Breast epithelium (tissue), 4 donors: ENCODE results near the gene DRG2. TPM values are rescaled to one million over a fixed set of nuclear protein-coding genes. Genes with fewer than 3 reads are reported as not detected.

Source experiments
- DNase-seq, 2 donors: peaks; one replicate each; pipeline ENCODE4 v3.0.0-alpha.2; 2019; ENCODE audit warnings: low spot score in 2 of 2
- H3K27ac ChIP-seq, 2 donors: fragments of 200-600 bp; sonication (generic) in 1 of 2; one replicate each; pipeline ENCODE4 v1.5.1; 2016 to 2019; ENCODE audit warnings: mild to moderate bottlenecking in 1 of 2
- H3K27me3 ChIP-seq, 2 donors: fragments of 200-600 bp; sonication (generic) in 1 of 2; one replicate each; pipeline versions ENCODE4 v1.5.1 to v1.6.0; 2017 to 2019; ENCODE audit warnings: control low read depth in 1 of 2, mild to moderate bottlenecking in 1 of 2
- H3K36me3 ChIP-seq: fragments of 200-600 bp; one replicate; pipeline ENCODE4 v1.5.1; 2019
- H3K4me1 ChIP-seq, 2 donors: fragments of 200-600 bp; sonication (generic); one replicate each; pipeline ENCODE4 v1.5.1; 2016 to 2019; ENCODE audit warnings: control low read depth in 1 of 2
- H3K4me3 ChIP-seq, 3 donors: fragments of 200-600 bp; sonication (generic); 1 replicate in 2 of 3; 2 replicates in 1 of 3; pipeline ENCODE4 v1.5.1; 2016 to 2019; ENCODE audit warnings: mild to moderate bottlenecking in 3 of 3, moderate library complexity in 2 of 3
- H3K9me3 ChIP-seq, 2 donors: fragments of 200-600 bp; sonication (generic) in 1 of 2; one replicate each; pipeline ENCODE4 v1.5.1; 2016 to 2019; ENCODE audit warnings: control low read depth in 1 of 2
- CTCF ChIP-seq, 3 donors: fragments of 450-650 bp; IDR thresholded peaks; one replicate each; pipeline ENCODE4 v1.5.1; 2016 to 2017; ENCODE audit warnings: antibody characterized with exemption in 3 of 3, mild to moderate bottlenecking in 3 of 3, moderate library complexity in 3 of 3
- POLR2A ChIP-seq: fragments of 450-650 bp; IDR thresholded peaks from one replicate; pipeline ENCODE4 v1.6.1; 2016; ENCODE audit warnings: antibody characterized with exemption, mild to moderate bottlenecking, moderate library complexity
- POLR2AphosphoS5 ChIP-seq, 3 donors: sonication (generic); formaldehyde crosslinking; IDR thresholded peaks; one replicate each; pipeline ENCODE4 v1.6.1; 2017; ENCODE audit warnings: antibody characterized with exemption in 3 of 3
- intact Hi-C: fragments of 100-400 bp; cut with DNase I; formaldehyde crosslinking; loops from one replicate; pipeline ENCODE4 v1.15.1; 2023; ENCODE audit warnings: low total_unique reads
- total RNA-seq, 3 donors: library from RNA; depleted of rRNA; stranded (reverse); fragments of >200 nt; gene quantifications; one replicate each; pipeline ENCODE4 v1.1.0, GENCODE V29; 2016

DRG2 gene
- total RNA-seq, 3 donors from 2014 or later, result 36.4 to 42.0 (median 40.3) TPM

GRCh38 chr17:18045691-18046350 lies 41.9 kb upstream of the DRG2 start:
- Histone ChIP-seq H3K27ac (no peak overlapping the region), H3K36me3 (no peaks in the 10 kb centered on the region)
- intact Hi-C loops, result no loop called here

GRCh38 chr17:18055597-18055996 lies 32.2 kb upstream of the DRG2 start:
- no peak overlapping the region for H3K27ac ChIP-seq
- DNase-seq, result no peak
- H3K4me1 ChIP-seq, result no peaks in the 10 kb centered on the region
- no peak overlapping the region for H3K4me3 ChIP-seq
- no peaks in the 10 kb centered on the region for H3K9me3 ChIP-seq
- H3K36me3 ChIP-seq, result no peaks in the 10 kb centered on the region
- no peaks in the 10 kb centered on the region for H3K27me3 ChIP-seq
- intact Hi-C loops, result no loop called here
- TF ChIP-seq CTCF (IDR thresholded peaks at IDR 0.05), result no peak
- TF ChIP-seq POLR2AphosphoS5 (IDR thresholded peaks at IDR 0.05), result no peak
- TF ChIP-seq POLR2A, result no peak

More at GRCh38 chr17:18045691-18046350, 41.9 kb upstream of the DRG2 start:
- DNase-seq, result no peak
- Histone ChIP-seq H3K4me3 (no peak overlapping the region), H3K9me3 (no peaks in the 10 kb centered on the region), H3K27me3 (no peaks in the 10 kb centered on the region), H3K4me1 (peaks cover 5 to 14% of the 10 kb centered on the region in 2 donors)
- TF ChIP-seq POLR2A (no peak), POLR2AphosphoS5 (IDR thresholded peaks at IDR 0.05) (no peak), CTCF (IDR thresholded peaks at IDR 0.05) (no peak)

- H3K27me3 ChIP-seq, result no peaks in the 10 kb centered on the region
- no peak overlapping the region for H3K27ac ChIP-seq
- intact Hi-C loops, result no loop called here
- no peaks in the 10 kb centered on the region for H3K36me3 ChIP-seq
- no peak for DNase-seq
- no peak for TF ChIP-seq CTCF (IDR thresholded peaks at IDR 0.05)
- no peak for TF ChIP-seq POLR2A
- TF ChIP-seq POLR2AphosphoS5 (IDR thresholded peaks at IDR 0.05), result no peak
- H3K4me3 ChIP-seq, result no peak overlapping the region
- no peaks in the 10 kb centered on the region for H3K9me3 ChIP-seq
- H3K4me1 ChIP-seq, result no peaks in the 10 kb centered on the region
Observed at GRCh38 chr17:18056214-18056613, 31.5 kb upstream of the DRG2 start.

- TF ChIP-seq CTCF (IDR thresholded peaks at IDR 0.05) (no peak), POLR2A (no peak), POLR2AphosphoS5 (IDR thresholded peaks at IDR 0.05) (no peak)
Observed at GRCh38 chr17:18059283-18059682, 28.5 kb upstream of the DRG2 start.

GRCh38 chr17:18064053-18064452 lies 23.7 kb upstream of the DRG2 start:
- H3K4me3 ChIP-seq, result no peak overlapping the region
- no peaks in the 10 kb centered on the region for H3K4me1 ChIP-seq
- H3K27ac ChIP-seq, result no peak overlapping the region
- no peaks in the 10 kb centered on the region for H3K27me3 ChIP-seq
- DNase-seq, result no peak
- H3K9me3 ChIP-seq, result no peaks in the 10 kb centered on the region
- TF ChIP-seq CTCF (IDR thresholded peaks at IDR 0.05), result no peak
- no peak for TF ChIP-seq POLR2AphosphoS5 (IDR thresholded peaks at IDR 0.05)
- TF ChIP-seq POLR2A, result no peak
- no peaks in the 10 kb centered on the region for H3K36me3 ChIP-seq
- intact Hi-C loops, result no loop called here

More at GRCh38 chr17:18059283-18059682, 28.5 kb upstream of the DRG2 start:
- no peaks in the 10 kb centered on the region for H3K27me3 ChIP-seq
- no peaks in the 10 kb centered on the region for H3K36me3 ChIP-seq
- no peaks in the 10 kb centered on the region for H3K4me1 ChIP-seq
- DNase-seq, result no peak
- no peak overlapping the region for H3K4me3 ChIP-seq
- intact Hi-C loops, result no loop called here
- H3K27ac ChIP-seq, result no peak overlapping the region
- no peaks in the 10 kb centered on the region for H3K9me3 ChIP-seq
